ENCODE data around the gene ZFHX3. TPM values are rescaled to one million over a fixed set of nuclear protein-coding genes. Genes with fewer than 3 reads are reported as not detected.

Gene ZFHX3
- total and polyA plus RNA-seq, 2 of the 8 experiments (the other 6 are each of a cell fraction or from before 2014, with no cell fraction given) = 0.08 to 0.99 TPM

DNA sequence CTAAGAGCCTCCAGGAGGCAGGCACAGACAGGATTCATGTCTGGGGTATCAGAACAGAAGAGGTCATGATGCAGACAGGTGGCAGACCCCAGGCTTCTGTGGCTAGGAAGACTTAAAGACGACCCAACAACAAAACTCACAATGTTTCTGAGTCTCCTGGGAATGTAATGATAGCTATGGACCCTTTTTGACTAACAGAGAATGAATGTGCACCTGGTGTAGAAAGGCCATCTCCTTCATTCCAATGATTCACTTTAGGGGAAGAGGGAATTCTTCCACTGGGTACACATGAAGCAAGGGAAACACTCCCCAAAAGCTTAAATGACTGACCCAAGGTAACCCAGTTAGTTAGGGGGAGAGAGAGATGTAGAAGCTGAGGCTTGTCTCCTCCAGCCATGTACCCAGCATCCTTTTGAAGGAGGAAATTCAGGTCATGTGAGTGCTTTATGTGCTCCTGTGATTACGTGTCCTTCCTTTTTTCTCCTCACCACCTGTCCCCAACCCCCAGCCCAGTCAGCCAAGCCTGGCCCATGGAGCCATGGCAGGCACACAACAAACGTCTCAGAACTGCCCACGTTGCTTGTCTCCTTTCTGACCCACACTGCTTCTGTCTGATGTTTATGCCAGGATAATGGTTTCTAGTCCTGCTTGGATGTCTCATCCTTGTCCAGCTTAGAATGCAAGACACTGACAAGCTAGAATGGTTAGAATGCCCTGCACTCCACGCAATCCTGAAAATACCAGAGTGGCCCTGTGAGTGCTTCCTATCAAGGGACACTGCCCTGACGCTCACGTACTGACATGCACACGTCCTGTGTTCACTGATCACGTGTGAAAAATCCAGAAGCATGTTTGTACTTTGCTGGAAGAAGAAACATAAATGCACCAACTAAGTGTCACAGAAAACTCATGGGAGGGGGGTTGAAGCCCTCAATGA, 156.4 kb downstream of the ZFHX3 start (continued):
- TF ChIP-seq BCL11A (IDR thresholded peaks at IDR 0.05; ENCODE audit: low read depth in 2 of 2, low read length in 2 of 2) = no peak
- TF ChIP-seq CHD2 (IDR thresholded peaks at IDR 0.05; ENCODE audit: low read length) = no peak
- TF ChIP-seq CHD1 (IDR thresholded peaks at IDR 0.05; ENCODE audit: low read depth, low read length) = no peak
- no peak for TF ChIP-seq EZH2 (IDR thresholded peaks at IDR 0.05; ENCODE audit: low read depth, low read length, severe bottlenecking)
- TF ChIP-seq RNF2 (IDR thresholded peaks at IDR 0.05; ENCODE audit: borderline replicate concordance, low read depth, low read length, missing control alignments, poor library complexity, severe bottlenecking) = no peak
- no peak for TF ChIP-seq MAFK (IDR thresholded peaks at IDR 0.05; ENCODE audit: low read depth, low read length)
- no peak for TF ChIP-seq KDM5A (IDR thresholded peaks at IDR 0.05; ENCODE audit: low read length)
- no peak for TF ChIP-seq SRF (IDR thresholded peaks at IDR 0.05; ENCODE audit: low read depth, low read length)
- TF ChIP-seq, protein P1, sequence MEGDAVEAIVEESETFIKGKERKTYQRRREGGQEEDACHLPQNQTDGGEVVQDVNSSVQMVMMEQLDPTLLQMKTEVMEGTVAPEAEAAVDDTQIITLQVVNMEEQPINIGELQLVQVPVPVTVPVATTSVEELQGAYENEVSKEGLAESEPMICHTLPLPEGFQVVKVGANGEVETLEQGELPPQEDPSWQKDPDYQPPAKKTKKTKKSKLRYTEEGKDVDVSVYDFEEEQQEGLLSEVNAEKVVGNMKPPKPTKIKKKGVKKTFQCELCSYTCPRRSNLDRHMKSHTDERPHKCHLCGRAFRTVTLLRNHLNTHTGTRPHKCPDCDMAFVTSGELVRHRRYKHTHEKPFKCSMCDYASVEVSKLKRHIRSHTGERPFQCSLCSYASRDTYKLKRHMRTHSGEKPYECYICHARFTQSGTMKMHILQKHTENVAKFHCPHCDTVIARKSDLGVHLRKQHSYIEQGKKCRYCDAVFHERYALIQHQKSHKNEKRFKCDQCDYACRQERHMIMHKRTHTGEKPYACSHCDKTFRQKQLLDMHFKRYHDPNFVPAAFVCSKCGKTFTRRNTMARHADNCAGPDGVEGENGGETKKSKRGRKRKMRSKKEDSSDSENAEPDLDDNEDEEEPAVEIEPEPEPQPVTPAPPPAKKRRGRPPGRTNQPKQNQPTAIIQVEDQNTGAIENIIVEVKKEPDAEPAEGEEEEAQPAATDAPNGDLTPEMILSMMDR (IDR thresholded peaks at IDR 0.05; ENCODE audit: control extremely low read depth in 1 of 3, insufficient read depth in 1 of 3, low read depth in 1 of 3, low read length in 3 of 3) = no peak
